ENCODE data around the gene HECW1. TPM values are rescaled to one million over a fixed set of nuclear protein-coding genes. Genes with fewer than 3 reads are reported as not detected.

Gene HECW1
- total RNA-seq, 1 donor = 2.9 TPM

- Histone ChIP-seq H2AFZ (ENCODE audit: low read length) (no peak overlapping the region), H3K4me1 (ENCODE audit: insufficient read depth, low read length) (peaks cover 8% of the 10 kb centered on the region), H3K27ac (ENCODE audit: low read depth, low read length) (no peak overlapping the region), H3K27me3 (ENCODE audit: insufficient read depth, low read length) (peaks cover 6% of the 10 kb centered on the region), H3K4me3 (ENCODE audit: insufficient read depth, low read length) (no peak overlapping the region), H3K36me3 (ENCODE audit: insufficient read depth, low read length) (no peaks in the 10 kb centered on the region), H3K4me2 (ENCODE audit: insufficient read depth, low read length) (no peak overlapping the region), H4K20me1 (ENCODE audit: insufficient read depth, low read length) (no peaks in the 10 kb centered on the region), H3K9me3 (ENCODE audit: low read depth, low read length) (no peaks in the 10 kb centered on the region), H3K79me2 (ENCODE audit: insufficient read depth, low read length) (no peaks in the 10 kb centered on the region)
- DNase-seq (ENCODE audit: insufficient read length, low spot score, missing footprints) = no peak
- TF ChIP-seq CTCF (IDR thresholded peaks at IDR 0.05; ENCODE audit: extremely low read depth, low read depth, low read length) = no peak
Observed at GRCh38 chr7:43506460-43506859, 394.0 kb downstream of the HECW1 start.

- H2AFZ ChIP-seq (ENCODE audit: low read length) = no peak overlapping the region
- H3K36me3 ChIP-seq (ENCODE audit: insufficient read depth, low read length) = no peaks in the 10 kb centered on the region
- H3K27ac ChIP-seq (ENCODE audit: low read depth, low read length) = no peak overlapping the region
- no peak for DNase-seq (ENCODE audit: insufficient read length, low spot score, missing footprints)
- H3K4me1 ChIP-seq (ENCODE audit: insufficient read depth, low read length) = peaks cover 5% of the 10 kb centered on the region
- H3K4me2 ChIP-seq (ENCODE audit: insufficient read depth, low read length) = no peak overlapping the region
- no peak for TF ChIP-seq CTCF (IDR thresholded peaks at IDR 0.05; ENCODE audit: extremely low read depth, low read depth, low read length)
- H3K4me3 ChIP-seq (ENCODE audit: insufficient read depth, low read length) = no peak overlapping the region
- no peaks in the 10 kb centered on the region for H3K9me3 ChIP-seq (ENCODE audit: low read depth, low read length)
- peaks cover 11% of the 10 kb centered on the region for H3K27me3 ChIP-seq (ENCODE audit: insufficient read depth, low read length)
- no peaks in the 10 kb centered on the region for H4K20me1 ChIP-seq (ENCODE audit: insufficient read depth, low read length)
- H3K79me2 ChIP-seq (ENCODE audit: insufficient read depth, low read length) = no peaks in the 10 kb centered on the region
Observed at GRCh38 chr7:43508461-43508860, 396.0 kb downstream of the HECW1 start.

GRCh38 chr7:43509906-43510305 is 397.5 kb downstream of the HECW1 start:
- no peak for DNase-seq (ENCODE audit: insufficient read length, low spot score, missing footprints)
- Histone ChIP-seq H3K27me3 (ENCODE audit: insufficient read depth, low read length) (peaks cover 11% of the 10 kb centered on the region), H3K4me3 (ENCODE audit: insufficient read depth, low read length) (no peak overlapping the region)

GRCh38 chr7:43511029-43511428 is 398.6 kb downstream of the HECW1 start:
- H3K4me3 ChIP-seq (ENCODE audit: insufficient read depth, low read length) = no peak overlapping the region
- H4K20me1 ChIP-seq (ENCODE audit: insufficient read depth, low read length) = no peaks in the 10 kb centered on the region
- peaks cover 11% of the 10 kb centered on the region for H3K27me3 ChIP-seq (ENCODE audit: insufficient read depth, low read length)
- H2AFZ ChIP-seq (ENCODE audit: low read length) = no peak overlapping the region
- no peaks in the 10 kb centered on the region for H3K79me2 ChIP-seq (ENCODE audit: insufficient read depth, low read length)
- H3K4me1 ChIP-seq (ENCODE audit: insufficient read depth, low read length) = peaks cover 10% of the 10 kb centered on the region
- DNase-seq (ENCODE audit: insufficient read length, low spot score, missing footprints) = no peak
- H3K9me3 ChIP-seq (ENCODE audit: low read depth, low read length) = no peaks in the 10 kb centered on the region
- H3K27ac ChIP-seq (ENCODE audit: low read depth, low read length) = no peak overlapping the region
- no peak for TF ChIP-seq CTCF (IDR thresholded peaks at IDR 0.05; ENCODE audit: extremely low read depth, low read depth, low read length)
- no peak overlapping the region for H3K4me2 ChIP-seq (ENCODE audit: insufficient read depth, low read length)
- no peaks in the 10 kb centered on the region for H3K36me3 ChIP-seq (ENCODE audit: insufficient read depth, low read length)

More at GRCh38 chr7:43509906-43510305, 397.5 kb downstream of the HECW1 start:
- H3K79me2 ChIP-seq (ENCODE audit: insufficient read depth, low read length) = no peaks in the 10 kb centered on the region
- H3K9me3 ChIP-seq (ENCODE audit: low read depth, low read length) = no peaks in the 10 kb centered on the region
- no peaks in the 10 kb centered on the region for H3K36me3 ChIP-seq (ENCODE audit: insufficient read depth, low read length)
- H3K4me2 ChIP-seq (ENCODE audit: insufficient read depth, low read length) = no peak overlapping the region
- TF ChIP-seq CTCF (IDR thresholded peaks at IDR 0.05; ENCODE audit: extremely low read depth, low read depth, low read length) = no peak
- H2AFZ ChIP-seq (ENCODE audit: low read length) = no peak overlapping the region
- peaks cover 10% of the 10 kb centered on the region for H3K4me1 ChIP-seq (ENCODE audit: insufficient read depth, low read length)
- no peak overlapping the region for H3K27ac ChIP-seq (ENCODE audit: low read depth, low read length)
- H4K20me1 ChIP-seq (ENCODE audit: insufficient read depth, low read length) = no peaks in the 10 kb centered on the region
